HFFc6 (cell line): Measurements from ENCODE around the gene EPS8L3. TPM values are rescaled to one million over a fixed set of nuclear protein-coding genes. Genes with fewer than 3 reads are reported as not detected.

ENCODE experiments used
- DNase-seq: peaks from one replicate; pipeline ENCODE4 v3.0.0-alpha.2; 2018
- H3K27ac Mint-ChIP-seq: 2 replicates; pipeline ENCODE4 v1.8.0; 2020; ENCODE audit warnings: mild to moderate bottlenecking, mixed read lengths
- H3K27me3 Mint-ChIP-seq: 2 replicates; pipeline ENCODE4 v1.8.0; 2021; ENCODE audit warnings: mild to moderate bottlenecking, moderate library complexity, mixed read lengths; ENCODE audit not compliant: insufficient read depth
- H3K36me3 Mint-ChIP-seq: 2 replicates; pipeline ENCODE4 v1.8.0; 2021; ENCODE audit warnings: low read depth, mixed read lengths
- H3K4me1 Mint-ChIP-seq: 2 replicates; pipeline ENCODE4 v1.8.0; 2020; ENCODE audit warnings: low read depth, mixed read lengths
- H3K4me3 Mint-ChIP-seq: 2 replicates; pipeline ENCODE4 v1.8.0; 2020; ENCODE audit warnings: mild to moderate bottlenecking, moderate library complexity, mixed read lengths
- H3K9me3 Mint-ChIP-seq: 2 replicates; pipeline ENCODE4 v1.8.0; 2020; ENCODE audit warnings: mild to moderate bottlenecking, mixed read lengths
- total RNA-seq, 6 experiments: library from RNA; stranded (reverse); fragmentation: NEBNext Ultra II Directional; extraction: Animal tissue kit (Norgen Biotek cat#: 25700); gene quantifications; 2 replicates in 1 of 6; 3 replicates in 5 of 6; pipeline ENCODE4 v1.2.3, GENCODE V29; 2021
- TF ChIP-seq, protein P1 (sequence below): fragments of 200-600 bp; sonication (generic); IDR thresholded peaks from 2 replicates; pipeline ENCODE4 v1.5.0; 2021; ENCODE audit warnings: antibody characterized with exemption, mild to moderate bottlenecking

Gene EPS8L3
- total RNA-seq, 6 experiments from 2014 or later: not detected

DNA sequence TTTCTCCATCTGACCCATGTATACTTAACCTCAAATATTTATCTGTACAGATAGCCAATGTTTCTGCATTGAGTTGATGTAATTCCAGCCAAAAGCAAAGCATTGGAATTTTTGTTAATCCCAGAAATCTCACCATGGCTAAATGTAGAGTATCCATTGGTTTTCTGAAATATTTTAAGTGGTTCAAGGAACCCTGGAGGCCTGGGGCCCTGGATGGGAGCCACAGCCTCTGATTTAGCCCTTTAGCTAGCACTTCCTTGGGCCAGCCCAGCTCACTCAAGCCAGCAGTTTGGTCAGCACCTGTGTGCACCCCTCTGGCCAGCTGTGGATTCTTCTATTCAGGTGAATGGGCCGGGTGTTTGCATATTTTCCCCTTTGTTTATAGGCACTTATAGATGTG, 18.8 kb upstream of the EPS8L3 start:
- Mint-ChIP-seq H3K36me3 (peaks cover 7% of the 10 kb centered on the region), H3K27ac (peak overlapping the region; percentile 65), H3K9me3 (peaks cover 8% of the 10 kb centered on the region), H3K4me1 (peaks cover 62% of the 10 kb centered on the region), H3K27me3 (no peaks in the 10 kb centered on the region; the same call in 1 of the 2 replicates), H3K4me3 (no peak overlapping the region)
- DNase-seq: peak; percentile 63
- TF ChIP-seq, protein P1, sequence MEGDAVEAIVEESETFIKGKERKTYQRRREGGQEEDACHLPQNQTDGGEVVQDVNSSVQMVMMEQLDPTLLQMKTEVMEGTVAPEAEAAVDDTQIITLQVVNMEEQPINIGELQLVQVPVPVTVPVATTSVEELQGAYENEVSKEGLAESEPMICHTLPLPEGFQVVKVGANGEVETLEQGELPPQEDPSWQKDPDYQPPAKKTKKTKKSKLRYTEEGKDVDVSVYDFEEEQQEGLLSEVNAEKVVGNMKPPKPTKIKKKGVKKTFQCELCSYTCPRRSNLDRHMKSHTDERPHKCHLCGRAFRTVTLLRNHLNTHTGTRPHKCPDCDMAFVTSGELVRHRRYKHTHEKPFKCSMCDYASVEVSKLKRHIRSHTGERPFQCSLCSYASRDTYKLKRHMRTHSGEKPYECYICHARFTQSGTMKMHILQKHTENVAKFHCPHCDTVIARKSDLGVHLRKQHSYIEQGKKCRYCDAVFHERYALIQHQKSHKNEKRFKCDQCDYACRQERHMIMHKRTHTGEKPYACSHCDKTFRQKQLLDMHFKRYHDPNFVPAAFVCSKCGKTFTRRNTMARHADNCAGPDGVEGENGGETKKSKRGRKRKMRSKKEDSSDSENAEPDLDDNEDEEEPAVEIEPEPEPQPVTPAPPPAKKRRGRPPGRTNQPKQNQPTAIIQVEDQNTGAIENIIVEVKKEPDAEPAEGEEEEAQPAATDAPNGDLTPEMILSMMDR: no peak

DNA sequence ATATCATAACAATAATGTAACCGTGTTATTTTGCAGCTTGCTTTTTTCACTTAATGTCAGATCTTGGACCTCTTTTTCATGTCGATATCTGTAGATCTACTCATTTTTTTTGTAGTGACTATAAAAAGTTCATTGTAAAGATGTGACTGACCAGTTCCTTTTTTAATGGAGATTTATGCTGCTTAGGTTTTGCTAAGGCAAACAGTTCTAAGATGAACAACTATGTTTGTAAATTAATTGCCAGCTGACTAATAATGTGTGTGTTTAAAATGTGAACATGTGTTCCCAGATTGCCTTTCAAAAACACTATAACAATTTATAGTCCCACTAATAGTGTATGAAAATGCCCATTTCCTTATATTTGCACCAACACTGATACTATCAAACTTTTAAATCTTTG, 18.1 kb upstream of the EPS8L3 start:
- Mint-ChIP-seq H3K9me3 (peaks cover 5% of the 10 kb centered on the region; the same call in 1 of the 2 replicates), H3K27me3 (no peaks in the 10 kb centered on the region; the same call in 1 of the 2 replicates), H3K27ac (peak overlapping the region; percentile 65; the same call in 1 of the 2 replicates), H3K4me1 (peaks cover 62% of the 10 kb centered on the region), H3K4me3 (no peak overlapping the region), H3K36me3 (peaks cover 6% of the 10 kb centered on the region; the same call in 1 of the 2 replicates)
- TF ChIP-seq, protein P1: no peak
- no peak for DNase-seq

DNA sequence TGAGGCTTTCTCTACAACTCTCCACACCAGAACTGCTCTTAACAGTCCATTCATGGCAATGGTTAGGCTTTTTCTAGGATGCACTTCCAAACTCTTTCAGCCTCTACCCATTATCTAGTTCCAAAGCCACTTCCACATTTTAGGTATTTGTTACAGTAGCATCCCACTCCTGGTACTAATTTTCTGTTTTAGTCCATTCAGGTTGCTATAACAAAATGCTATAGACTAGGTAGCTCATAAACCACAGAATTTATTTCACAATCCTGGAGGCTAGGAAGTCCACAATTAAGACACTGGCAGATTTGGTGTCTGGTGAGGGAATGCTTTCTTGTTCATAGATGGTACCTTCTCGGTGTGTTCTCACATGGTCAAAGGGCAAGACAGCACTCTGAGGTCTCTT, 17.3 kb upstream of the EPS8L3 start:
- no peak for DNase-seq
- Mint-ChIP-seq H3K36me3 (peaks cover 6% of the 10 kb centered on the region; the same call in 1 of the 2 replicates), H3K9me3 (peaks cover 5% of the 10 kb centered on the region; the same call in 1 of the 2 replicates), H3K27me3 (no peaks in the 10 kb centered on the region), H3K4me1 (peaks cover 62% of the 10 kb centered on the region), H3K27ac (no peak overlapping the region), H3K4me3 (no peak overlapping the region)
- TF ChIP-seq, protein P1: no peak

DNA sequence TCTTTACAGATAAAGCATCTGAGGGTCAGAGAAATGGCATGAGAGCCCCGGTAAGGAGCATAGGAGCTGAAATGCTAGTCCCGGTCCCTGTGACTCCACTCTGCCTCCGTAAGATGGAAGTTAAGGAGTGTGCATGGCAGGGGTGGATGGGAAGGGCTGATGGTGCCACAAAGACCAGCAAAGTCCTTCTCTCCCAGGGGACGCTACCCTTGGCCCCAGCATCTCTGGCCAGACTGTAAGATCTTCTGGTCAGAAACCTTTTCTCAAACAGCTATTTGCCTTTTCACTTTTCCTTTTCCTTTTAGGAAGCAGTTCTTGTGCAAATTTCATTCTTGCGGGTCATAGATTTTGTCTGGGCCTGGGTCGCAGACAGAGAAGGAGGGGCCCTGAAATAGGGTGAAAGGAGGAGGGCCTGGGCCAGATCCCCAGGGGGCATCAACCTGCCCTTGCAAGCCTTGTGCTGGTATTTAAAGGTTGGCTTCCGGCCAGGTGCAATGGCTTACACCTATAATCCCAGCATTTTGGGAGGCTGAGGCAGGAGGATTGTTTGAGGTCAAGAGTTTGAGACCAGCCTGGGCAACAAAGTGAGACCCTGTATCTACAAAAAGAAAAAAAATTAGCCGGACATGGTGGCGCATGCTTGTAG, 14.4 kb upstream of the EPS8L3 start:
- H3K4me3 Mint-ChIP-seq: no peak overlapping the region
- DNase-seq: no peak
- H3K27ac Mint-ChIP-seq: no peak overlapping the region
- H3K9me3 Mint-ChIP-seq: peaks cover 5% of the 10 kb centered on the region; the same call in 1 of the 2 replicates
- TF ChIP-seq, protein P1: no peak
- peaks cover 65% of the 10 kb centered on the region for H3K4me1 Mint-ChIP-seq
- no peaks in the 10 kb centered on the region; the same call in 1 of the 2 replicates for H3K27me3 Mint-ChIP-seq
- H3K36me3 Mint-ChIP-seq: peaks cover 6% of the 10 kb centered on the region; the same call in 1 of the 2 replicates

DNA sequence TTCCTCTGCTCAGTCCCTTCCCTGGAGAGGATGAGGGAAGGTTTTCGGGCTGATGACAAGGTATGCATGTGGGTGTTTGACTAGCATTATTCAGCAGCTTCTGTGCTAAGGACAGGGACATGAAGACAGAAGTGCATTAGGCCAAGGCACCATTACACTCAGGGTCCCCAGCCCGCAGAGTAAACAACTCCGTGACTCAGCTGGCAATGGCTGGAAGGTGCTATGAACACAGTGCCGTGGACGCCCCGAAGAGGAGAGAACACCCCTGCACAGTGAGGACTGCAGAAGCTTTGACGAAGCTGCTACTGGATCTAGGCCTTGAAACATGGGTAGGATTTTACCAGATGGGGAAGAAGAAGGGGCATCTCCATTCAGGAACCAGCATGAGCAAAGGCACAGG, 13.7 kb upstream of the EPS8L3 start:
- H3K9me3 Mint-ChIP-seq: peaks cover 5% of the 10 kb centered on the region; the same call in 1 of the 2 replicates
- TF ChIP-seq, protein P1: no peak
- no peaks in the 10 kb centered on the region; the same call in 1 of the 2 replicates for H3K27me3 Mint-ChIP-seq
- no peak overlapping the region for H3K27ac Mint-ChIP-seq
- peaks cover 6% of the 10 kb centered on the region; the same call in 1 of the 2 replicates for H3K36me3 Mint-ChIP-seq
- peaks cover 60% of the 10 kb centered on the region for H3K4me1 Mint-ChIP-seq
- no peak for DNase-seq
- no peak overlapping the region for H3K4me3 Mint-ChIP-seq
